HepG2 (cell line): ENCODE data around the gene SLC25A23. TPM values are rescaled to one million over a fixed set of nuclear protein-coding genes. Genes with fewer than 3 reads are reported as not detected.

ENCODE experiments used
- CCDC6 ChIP-seq: sonication (generic); formaldehyde crosslinking; IDR thresholded peaks from 2 replicates; pipeline ENCODE4 v1.8.1; 2022; ENCODE audit warnings: mild to moderate bottlenecking, missing genetic modification reagents, moderate library complexity
- CREB1 ChIP-seq, 2 experiments: fragments of 450-650 bp in 1 of 2; IDR thresholded peaks; 2 replicates each; pipeline ENCODE4 v1.6.1; 2016 to 2017; ENCODE audit warnings: control low read depth in 1 of 2, mild to moderate bottlenecking in 1 of 2, missing compliant biosample characterization in 1 of 2, missing genetic modification characterization in 1 of 2
- FOSL1 ChIP-seq: sonication (generic); formaldehyde crosslinking; IDR thresholded peaks from 2 replicates; pipeline ENCODE4 v1.9.0; 2021; ENCODE audit warnings: missing genetic modification reagents, borderline replicate concordance
- GLI4 ChIP-seq: sonication (generic); formaldehyde crosslinking; IDR thresholded peaks from 2 replicates; pipeline ENCODE4 v1.5.1; 2020; ENCODE audit warnings: missing genetic modification reagents, mild to moderate bottlenecking, moderate library complexity, borderline replicate concordance
- KLF12 ChIP-seq: sonication (generic); formaldehyde crosslinking; IDR thresholded peaks from 2 replicates; pipeline ENCODE4 v1.4.0; 2020; ENCODE audit warnings: missing genetic modification reagents, borderline replicate concordance
- MATR3 ChIP-seq: sonication (generic); formaldehyde crosslinking; IDR thresholded peaks from 2 replicates; pipeline ENCODE4 v1.4.0; 2020; ENCODE audit warnings: missing genetic modification reagents
- MYC ChIP-seq: sonication (generic); formaldehyde crosslinking; IDR thresholded peaks from 2 replicates; pipeline ENCODE4 v1.9.0; 2021; ENCODE audit warnings: missing genetic modification reagents, borderline replicate concordance
- NFIC ChIP-seq: IDR thresholded peaks from 2 replicates; pipeline ENCODE4 v1.6.1; 2012; ENCODE audit warnings: mild to moderate bottlenecking, low read length, inconsistent platforms
- ZNF468 ChIP-seq: sonication (generic); formaldehyde crosslinking; IDR thresholded peaks from 2 replicates; pipeline ENCODE4 v1.8.0; 2022; ENCODE audit warnings: mild to moderate bottlenecking, moderate library complexity, missing genetic modification reagents
- polyA plus RNA-seq, 8 experiments: library from polyadenylated mRNA; depleted of rRNA in 3 of 8; stranded (reverse) in 7 of 8; unstranded in 1 of 8; fragments of >200 nt; fragmentation: Illumina TruSeq in 4 of 8; extraction: Trizol in 4 of 8; gene quantifications; 2 replicates each; pipeline versions ENCODE4 v1.2.1 to v1.2.3, GENCODE V29; 2011 to 2016; ENCODE audit warnings: low read depth in 4 of 8, missing spikeins in 1 of 8, mixed read lengths in 1 of 8; ENCODE audit not compliant: insufficient read depth in 1 of 8
- total RNA-seq, 5 experiments: library from RNA; depleted of rRNA; stranded (reverse); fragments of >200 nt; fragmentation: Illumina TruSeq; extraction: Trizol; gene quantifications; 2 replicates each; pipeline ENCODE4 v1.2.3, GENCODE V29; 2016; ENCODE audit warnings: low read depth in 1 of 5
- TF ChIP-seq, protein P1 (sequence below): sonication (generic); formaldehyde crosslinking; IDR thresholded peaks from one replicate; pipeline ENCODE4 v1.5.1; 2020; ENCODE audit warnings: mild to moderate bottlenecking, missing genetic modification reagents; ENCODE audit errors: not compliant biosample characterization
- TF ChIP-seq, protein P2 (sequence below): sonication (generic); formaldehyde crosslinking; IDR thresholded peaks from 2 replicates; pipeline ENCODE4 v1.5.0; 2020; ENCODE audit warnings: mild to moderate bottlenecking, missing genetic modification reagents
- TF ChIP-seq, protein P3 (sequence below): sonication (generic); formaldehyde crosslinking; IDR thresholded peaks from 2 replicates; pipeline ENCODE4 v1.4.0; 2020; ENCODE audit warnings: missing genetic modification reagents
- TF ChIP-seq, protein P4 (sequence below): sonication (generic); formaldehyde crosslinking; IDR thresholded peaks from 2 replicates; pipeline ENCODE4 v1.9.0; 2021; ENCODE audit warnings: missing genetic modification reagents, borderline replicate concordance
- TF ChIP-seq, protein P5 (sequence below): IDR thresholded peaks from 2 replicates; pipeline ENCODE4 v1.6.1; 2012; ENCODE audit warnings: inconsistent platforms

SLC25A23 gene
- total and polyA plus RNA-seq, 2 of the 13 experiments (the other 11 are each of a cell fraction or from before 2014, with no cell fraction given) = 12.4 to 15.2 TPM

DNA sequence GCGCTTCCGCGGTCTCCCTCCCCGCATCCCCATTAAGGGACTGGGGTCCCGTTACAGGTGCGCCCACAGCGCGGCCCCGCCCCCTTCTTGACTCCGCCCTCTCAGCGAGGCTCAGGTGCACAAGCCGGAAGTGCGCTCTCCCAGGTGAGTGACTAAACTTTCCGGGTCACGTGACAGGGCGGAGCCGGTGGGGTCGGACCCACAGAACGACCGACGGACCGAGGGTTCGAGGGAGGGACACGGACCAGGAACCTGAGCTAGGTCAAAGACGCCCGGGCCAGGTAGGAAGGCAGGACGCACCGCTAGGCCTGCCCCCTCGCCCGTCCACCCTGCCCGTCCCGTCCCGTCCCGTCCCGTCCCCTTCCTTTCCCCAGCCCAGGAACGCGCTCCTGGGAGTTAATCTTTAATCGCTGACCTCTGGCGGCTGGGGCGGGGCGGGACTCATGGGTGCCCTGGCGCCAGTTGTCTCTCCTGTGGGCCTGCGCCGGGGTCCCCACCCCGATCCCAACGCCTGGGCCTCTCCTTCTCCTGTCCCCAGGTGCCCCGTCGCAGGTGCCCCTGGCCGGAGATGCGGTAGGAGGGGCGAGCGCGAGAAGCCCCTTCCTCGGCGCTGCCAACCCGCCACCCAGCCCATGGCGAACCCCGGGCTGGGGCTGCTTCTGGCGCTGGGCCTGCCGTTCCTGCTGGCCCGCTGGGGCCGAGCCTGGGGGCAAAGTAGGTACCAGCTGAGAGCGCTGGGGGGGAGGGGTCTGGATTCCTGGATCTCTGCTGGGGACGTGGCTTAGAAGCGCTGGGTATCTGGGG, 4.7 kb upstream of the SLC25A23 start, which contains the start of gene CRB3 (continued):
- TF ChIP-seq, protein P1, sequence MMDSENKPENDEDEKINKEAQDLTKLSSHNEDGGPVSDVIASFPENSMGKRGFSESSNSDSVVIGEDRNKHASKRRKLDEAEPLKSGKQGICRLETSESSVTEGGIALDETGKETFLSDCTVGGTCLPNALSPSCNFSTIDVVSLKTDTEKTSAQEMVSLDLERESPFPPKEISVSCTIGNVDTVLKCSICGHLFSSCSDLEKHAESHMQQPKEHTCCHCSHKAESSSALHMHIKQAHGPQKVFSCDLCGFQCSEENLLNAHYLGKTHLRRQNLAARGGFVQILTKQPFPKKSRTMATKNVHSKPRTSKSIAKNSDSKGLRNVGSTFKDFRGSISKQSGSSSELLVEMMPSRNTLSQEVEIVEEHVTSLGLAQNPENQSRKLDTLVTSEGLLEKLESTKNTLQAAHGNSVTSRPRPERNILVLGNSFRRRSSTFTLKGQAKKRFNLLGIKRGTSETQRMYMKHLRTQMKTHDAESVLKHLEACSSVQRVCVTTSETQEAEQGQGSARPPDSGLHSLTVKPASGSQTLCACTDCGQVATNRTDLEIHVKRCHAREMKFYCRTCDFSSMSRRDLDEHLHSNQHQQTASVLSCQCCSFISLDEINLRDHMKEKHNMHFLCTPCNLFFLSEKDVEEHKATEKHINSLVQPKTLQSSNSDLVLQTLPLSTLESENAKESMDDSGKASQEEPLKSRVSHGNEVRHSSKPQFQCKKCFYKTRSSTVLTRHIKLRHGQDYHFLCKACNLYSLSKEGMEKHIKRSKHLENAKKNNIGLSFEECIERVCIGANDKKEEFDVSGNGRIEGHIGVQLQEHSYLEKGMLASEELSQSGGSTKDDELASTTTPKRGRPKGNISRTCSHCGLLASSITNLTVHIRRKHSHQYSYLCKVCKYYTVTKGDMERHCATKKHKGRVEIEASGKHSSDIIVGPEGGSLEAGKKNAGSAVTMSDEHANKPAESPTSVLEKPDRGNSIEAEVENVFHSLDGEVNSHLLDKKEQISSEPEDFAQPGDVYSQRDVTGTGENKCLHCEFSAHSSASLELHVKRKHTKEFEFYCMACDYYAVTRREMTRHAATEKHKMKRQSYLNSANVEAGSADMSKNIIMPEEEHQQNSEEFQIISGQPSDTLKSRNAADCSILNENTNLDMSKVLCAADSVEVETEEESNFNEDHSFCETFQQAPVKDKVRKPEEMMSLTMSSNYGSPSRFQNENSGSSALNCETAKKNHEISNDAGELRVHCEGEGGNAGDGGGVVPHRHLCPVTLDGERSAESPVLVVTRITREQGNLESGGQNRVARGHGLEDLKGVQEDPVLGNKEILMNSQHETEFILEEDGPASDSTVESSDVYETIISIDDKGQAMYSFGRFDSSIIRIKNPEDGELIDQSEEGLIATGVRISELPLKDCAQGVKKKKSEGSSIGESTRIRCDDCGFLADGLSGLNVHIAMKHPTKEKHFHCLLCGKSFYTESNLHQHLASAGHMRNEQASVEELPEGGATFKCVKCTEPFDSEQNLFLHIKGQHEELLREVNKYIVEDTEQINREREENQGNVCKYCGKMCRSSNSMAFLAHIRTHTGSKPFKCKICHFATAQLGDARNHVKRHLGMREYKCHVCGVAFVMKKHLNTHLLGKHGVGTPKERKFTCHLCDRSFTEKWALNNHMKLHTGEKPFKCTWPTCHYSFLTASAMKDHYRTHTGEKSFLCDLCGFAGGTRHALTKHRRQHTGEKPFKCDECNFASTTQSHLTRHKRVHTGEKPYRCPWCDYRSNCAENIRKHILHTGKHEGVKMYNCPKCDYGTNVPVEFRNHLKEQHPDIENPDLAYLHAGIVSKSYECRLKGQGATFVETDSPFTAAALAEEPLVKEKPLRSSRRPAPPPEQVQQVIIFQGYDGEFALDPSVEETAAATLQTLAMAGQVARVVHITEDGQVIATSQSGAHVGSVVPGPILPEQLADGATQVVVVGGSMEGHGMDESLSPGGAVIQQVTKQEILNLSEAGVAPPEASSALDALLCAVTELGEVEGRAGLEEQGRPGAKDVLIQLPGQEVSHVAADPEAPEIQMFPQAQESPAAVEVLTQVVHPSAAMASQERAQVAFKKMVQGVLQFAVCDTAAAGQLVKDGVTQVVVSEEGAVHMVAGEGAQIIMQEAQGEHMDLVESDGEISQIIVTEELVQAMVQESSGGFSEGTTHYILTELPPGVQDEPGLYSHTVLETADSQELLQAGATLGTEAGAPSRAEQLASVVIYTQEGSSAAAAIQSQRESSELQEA = peak; percentile 61
- TF ChIP-seq NFIC (no peak), ZNF468 (no peak), MYC (CRISPR knock-in tag) (peak; percentile 32; the same call in 1 of the 2 replicates), FOSL1 (no peak), GLI4 (CRISPR knock-in tag) (0 out of 2 replicates have a peak, but pooled peaks have one; percentile 36), KLF12 (CRISPR knock-in tag) (no peak; the same call in 1 of the 2 replicates), MATR3 (CRISPR knock-in tag) (no peak), CREB1 (IDR thresholded peaks at IDR 0.05) (no peak), CREB1 (CRISPR knock-in tag; IDR thresholded peaks at IDR 0.05) (no peak), CCDC6 (CRISPR knock-in tag) (no peak)
- TF ChIP-seq, protein P2, sequence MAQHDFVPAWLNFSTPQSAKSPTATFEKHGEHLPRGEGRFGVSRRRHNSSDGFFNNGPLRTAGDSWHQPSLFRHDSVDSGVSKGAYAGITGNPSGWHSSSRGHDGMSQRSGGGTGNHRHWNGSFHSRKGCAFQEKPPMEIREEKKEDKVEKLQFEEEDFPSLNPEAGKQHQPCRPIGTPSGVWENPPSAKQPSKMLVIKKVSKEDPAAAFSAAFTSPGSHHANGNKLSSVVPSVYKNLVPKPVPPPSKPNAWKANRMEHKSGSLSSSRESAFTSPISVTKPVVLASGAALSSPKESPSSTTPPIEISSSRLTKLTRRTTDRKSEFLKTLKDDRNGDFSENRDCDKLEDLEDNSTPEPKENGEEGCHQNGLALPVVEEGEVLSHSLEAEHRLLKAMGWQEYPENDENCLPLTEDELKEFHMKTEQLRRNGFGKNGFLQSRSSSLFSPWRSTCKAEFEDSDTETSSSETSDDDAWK (CRISPR knock-in tag) = no peak
- TF ChIP-seq, protein P3, sequence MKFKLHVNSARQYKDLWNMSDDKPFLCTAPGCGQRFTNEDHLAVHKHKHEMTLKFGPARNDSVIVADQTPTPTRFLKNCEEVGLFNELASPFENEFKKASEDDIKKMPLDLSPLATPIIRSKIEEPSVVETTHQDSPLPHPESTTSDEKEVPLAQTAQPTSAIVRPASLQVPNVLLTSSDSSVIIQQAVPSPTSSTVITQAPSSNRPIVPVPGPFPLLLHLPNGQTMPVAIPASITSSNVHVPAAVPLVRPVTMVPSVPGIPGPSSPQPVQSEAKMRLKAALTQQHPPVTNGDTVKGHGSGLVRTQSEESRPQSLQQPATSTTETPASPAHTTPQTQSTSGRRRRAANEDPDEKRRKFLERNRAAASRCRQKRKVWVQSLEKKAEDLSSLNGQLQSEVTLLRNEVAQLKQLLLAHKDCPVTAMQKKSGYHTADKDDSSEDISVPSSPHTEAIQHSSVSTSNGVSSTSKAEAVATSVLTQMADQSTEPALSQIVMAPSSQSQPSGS = 0 out of 2 replicates have a peak, but pooled peaks have one; percentile 19
- TF ChIP-seq, protein P4, sequence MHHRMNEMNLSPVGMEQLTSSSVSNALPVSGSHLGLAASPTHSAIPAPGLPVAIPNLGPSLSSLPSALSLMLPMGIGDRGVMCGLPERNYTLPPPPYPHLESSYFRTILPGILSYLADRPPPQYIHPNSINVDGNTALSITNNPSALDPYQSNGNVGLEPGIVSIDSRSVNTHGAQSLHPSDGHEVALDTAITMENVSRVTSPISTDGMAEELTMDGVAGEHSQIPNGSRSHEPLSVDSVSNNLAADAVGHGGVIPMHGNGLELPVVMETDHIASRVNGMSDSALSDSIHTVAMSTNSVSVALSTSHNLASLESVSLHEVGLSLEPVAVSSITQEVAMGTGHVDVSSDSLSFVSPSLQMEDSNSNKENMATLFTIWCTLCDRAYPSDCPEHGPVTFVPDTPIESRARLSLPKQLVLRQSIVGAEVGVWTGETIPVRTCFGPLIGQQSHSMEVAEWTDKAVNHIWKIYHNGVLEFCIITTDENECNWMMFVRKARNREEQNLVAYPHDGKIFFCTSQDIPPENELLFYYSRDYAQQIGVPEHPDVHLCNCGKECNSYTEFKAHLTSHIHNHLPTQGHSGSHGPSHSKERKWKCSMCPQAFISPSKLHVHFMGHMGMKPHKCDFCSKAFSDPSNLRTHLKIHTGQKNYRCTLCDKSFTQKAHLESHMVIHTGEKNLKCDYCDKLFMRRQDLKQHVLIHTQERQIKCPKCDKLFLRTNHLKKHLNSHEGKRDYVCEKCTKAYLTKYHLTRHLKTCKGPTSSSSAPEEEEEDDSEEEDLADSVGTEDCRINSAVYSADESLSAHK (CRISPR knock-in tag) = no peak
- TF ChIP-seq, protein P5, sequence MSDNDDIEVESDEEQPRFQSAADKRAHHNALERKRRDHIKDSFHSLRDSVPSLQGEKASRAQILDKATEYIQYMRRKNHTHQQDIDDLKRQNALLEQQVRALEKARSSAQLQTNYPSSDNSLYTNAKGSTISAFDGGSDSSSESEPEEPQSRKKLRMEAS = peak; percentile 45; the same call in 1 of the 2 replicates
